Frontal cortex (tissue), 4 donors: ENCODE measurements around the gene VPS8. TPM values are rescaled to one million over a fixed set of nuclear protein-coding genes. Genes with fewer than 3 reads are reported as not detected.
"Not testable (repeated sequence)": the region's sequence is repeated elsewhere in the genome, so short reads cannot be mapped to it uniquely, and the experiment has no call there.

ENCODE experiments used
- DNase-seq, 2 donors: peaks; one replicate each; pipeline ENCODE4 v3.0.0; 2012; ENCODE audit warnings: low spot score in 2 of 2
- FAIRE-seq: peaks from 2 replicates; lab custom pipeline; 2012; peaks lifted over from hg19 to GRCh38; lab: Jason Lieb, UNC
- total RNA-seq: library from RNA; depleted of rRNA; stranded (reverse); fragments of >200 nt; gene quantifications from one replicate; pipeline ENCODE4 v1.2.3, GENCODE V29; 2014
- donor health status: control.
- donor health status: control.
- donor health status: control.

Gene VPS8
- total RNA-seq, 1 donor from 2014 or later, result 145 TPM

- FAIRE-seq, result no peak
Observed at GRCh38 chr3:184846496-184846895, 34.5 kb downstream of the VPS8 start.

DNA sequence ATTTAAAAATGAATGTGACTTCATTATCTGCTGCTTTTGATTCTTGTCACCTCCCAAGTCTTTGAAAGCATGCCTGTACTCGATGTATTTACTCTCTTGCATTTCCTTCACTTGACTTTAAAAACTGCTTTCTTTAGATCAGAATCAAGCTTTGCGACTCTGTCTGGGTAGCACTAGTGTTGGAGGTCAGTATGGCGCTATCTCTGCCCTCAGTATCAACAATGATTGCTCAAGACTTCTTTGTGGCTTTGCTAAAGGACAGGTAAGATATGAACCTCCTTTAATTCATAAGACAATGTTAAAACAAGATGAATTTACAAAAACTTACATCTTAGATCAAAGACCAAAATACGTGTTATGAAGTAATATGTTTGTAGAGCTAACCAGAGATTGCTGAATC, 37.0 kb downstream of the VPS8 start:
- DNase-seq, result no peak
- no peak for FAIRE-seq

More at GRCh38 chr3:184846496-184846895, 34.5 kb downstream of the VPS8 start:
- DNase-seq, result no peak

DNA sequence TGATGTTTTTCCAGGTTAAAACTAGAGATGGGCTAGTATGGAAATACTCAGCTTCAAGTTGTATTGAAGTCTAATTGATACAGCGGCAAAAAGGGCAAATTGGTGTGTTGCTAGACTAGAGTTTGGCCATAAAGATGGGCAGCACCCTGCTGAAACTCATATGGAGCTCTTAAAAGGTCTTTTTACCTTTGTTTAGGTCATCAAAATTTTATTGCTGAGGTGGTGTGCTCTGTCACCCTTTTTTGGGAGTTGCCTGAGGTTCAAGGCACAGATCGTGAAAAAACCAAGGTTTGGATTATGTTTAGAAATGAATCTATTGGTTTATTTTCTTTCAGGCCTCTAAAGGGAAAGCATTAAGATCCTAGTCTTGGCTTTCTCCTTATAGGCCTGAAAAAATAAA, 38.2 kb downstream of the VPS8 start:
- DNase-seq, result no peak
- FAIRE-seq, result no peak

GRCh38 chr3:184857099-184857498, 45.1 kb downstream of the VPS8 start:
- FAIRE-seq, result no peak
- DNase-seq, result no peak

DNA sequence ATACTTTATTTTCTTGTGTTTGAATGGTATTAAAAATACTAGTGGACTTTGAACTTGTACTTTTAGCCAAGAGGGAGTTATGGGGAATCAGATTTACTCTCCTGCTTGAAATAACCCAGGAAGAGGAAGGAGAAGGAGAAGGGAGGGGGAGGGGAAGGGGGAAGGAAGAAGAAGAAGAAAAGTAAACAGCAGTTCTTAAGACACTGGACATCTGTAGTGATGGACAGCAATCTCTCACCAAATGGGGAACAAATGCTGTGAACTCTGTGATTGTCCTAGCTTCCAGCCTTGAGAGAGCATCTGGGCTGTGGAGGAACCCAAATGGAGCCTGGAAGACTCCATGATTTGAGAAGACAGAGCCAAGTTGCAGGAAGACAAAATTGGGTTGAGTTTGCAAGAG, 52.0 kb downstream of the VPS8 start:
- DNase-seq (no peak), FAIRE-seq (no peak)

DNA sequence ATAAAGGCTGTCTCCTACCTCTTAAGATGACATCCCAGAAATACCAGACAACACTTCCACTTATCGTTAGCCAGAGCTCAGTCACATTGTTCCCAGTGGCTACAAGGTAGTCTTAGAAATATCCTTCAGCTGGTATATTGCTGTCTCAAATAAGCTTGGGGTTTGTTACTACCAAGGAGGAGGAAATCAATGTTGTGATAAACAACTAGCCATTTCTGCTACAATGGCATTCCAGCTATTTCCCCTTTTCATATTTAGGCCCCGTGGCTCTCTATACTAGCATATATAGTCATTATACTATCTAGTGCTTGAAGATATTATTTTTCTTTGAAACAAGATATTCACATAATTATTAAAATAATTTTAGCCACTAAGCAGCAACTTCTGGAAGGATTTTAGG, 56.5 kb downstream of the VPS8 start:
- no peak for DNase-seq
- no peak for FAIRE-seq

DNA sequence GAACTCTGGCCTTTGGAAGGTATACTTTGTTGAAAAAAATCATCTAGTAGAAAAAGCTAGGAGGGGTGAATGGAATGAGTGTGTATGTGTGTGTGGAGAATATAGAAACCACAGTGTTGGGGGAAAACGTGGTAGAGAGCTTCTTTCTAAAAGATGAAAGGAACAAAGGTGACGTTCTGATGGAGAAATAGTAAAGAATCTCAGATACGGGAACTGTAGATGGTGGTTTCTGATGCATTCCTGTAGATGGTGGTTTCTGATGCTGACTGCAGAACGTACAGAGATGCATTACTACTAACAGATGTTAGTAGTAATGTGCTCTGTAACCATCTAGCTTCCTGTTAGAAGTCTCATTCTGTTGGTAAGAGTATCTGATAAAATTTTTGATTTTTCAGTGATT, 60.2 kb downstream of the VPS8 start:
- DNase-seq, result no peak
- FAIRE-seq, result no peak

DNA sequence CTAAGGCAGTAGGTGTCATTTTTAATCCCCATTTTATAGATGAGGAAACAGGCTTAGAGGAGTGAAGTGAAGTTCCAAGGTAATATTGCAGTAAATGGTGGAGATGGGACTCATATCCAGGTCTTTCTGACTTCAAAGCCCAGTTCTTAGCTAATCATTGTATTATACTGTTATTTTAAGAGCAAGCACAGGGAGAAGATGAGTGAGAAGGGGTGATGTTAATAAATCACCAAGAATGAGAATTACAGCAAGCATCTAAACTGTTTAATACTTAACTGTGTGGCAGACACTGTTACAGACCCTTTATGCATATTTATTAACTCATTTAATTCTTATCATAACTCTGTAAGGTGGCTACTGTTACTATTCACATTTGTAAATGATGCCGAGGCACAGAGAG, 61.2 kb downstream of the VPS8 start:
- no peak for FAIRE-seq
- DNase-seq, result no peak

DNA sequence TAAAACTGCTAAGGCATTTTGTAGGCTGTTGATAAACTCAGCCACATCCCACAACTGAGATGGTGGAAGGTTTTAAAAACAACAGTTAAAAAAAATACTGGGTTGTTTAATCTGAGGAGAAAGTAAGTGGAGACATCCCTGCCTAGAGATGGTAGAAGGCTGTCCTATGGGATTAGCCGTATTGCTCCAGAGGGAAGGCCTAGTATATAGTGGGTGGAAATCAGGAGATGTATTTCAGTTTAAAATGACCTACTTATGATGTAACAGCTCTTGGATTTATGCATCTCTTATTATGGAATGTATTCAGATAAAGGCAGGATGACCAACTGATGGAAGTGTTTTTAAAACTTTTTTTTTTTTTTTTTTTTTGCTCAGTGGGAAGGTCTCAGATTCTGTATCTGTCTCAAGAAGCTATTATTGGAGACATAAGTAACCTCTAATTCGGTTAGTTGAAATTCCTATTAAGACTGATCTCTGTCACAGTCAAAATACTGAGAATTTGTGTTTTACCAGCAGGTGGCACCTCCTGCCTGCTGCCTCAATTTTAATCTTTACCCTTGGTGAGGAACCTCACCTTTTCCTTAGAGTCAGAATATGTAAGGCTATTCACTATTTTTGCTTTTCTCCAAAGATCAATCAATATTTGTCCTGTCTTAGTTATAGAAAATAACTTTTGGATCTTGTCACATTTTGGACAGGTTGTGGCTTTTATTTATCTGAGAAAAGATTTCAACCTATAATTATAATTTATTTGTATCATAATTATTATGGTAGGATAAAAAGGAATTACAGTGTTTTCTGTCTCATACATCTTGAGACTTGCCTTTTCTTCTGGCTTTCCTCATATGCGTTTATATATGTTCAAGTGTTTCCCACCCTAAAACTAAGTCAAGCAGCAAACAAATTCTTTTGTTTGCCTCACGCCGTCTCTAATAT, 63.0 kb downstream of the VPS8 start:
- peak in 1 of 2 donors; percentile 26 for DNase-seq
- FAIRE-seq, result peak; percentile 62

DNA sequence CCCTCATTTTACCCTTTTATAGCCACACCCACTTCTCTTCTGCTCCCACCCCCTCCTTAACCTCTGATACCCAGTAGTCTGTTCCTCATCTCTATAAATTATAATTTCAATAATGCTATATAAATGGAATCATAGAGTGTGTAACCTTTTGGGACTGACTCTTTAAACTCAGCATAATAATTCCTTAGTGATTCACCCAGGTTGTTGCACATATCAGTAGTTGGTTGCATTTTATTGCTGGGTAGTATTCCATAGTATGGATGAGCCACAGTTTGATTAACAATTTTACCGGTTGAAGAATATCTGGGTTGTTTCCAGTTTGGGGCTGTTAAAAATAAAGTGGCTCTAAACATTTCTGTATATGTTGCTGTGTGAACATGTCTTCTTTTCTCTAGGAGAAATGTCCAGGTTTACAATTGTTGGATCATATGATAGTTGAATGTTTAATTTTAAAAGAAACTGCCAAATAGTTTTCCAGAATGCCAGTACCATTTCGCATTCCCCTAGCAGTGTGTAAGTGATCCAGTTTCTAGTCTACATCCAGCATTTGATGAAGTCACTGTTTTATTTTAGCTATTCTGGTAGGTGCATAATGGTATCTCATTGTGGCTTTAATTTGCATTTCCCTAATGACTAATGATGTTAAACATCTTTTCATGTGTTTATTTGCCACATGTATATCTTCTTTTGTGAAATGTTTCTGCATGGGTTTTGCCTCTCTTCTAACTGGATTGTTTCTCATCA, 68.5 kb downstream of the VPS8 start:
- FAIRE-seq, result no peak
- DNase-seq, result no peak

GRCh38 chr3:184884359-184885017, 72.5 kb downstream of the VPS8 start:
- FAIRE-seq, result no peak
- no peak for DNase-seq

- no peak for FAIRE-seq
- DNase-seq, result no peak
Observed at GRCh38 chr3:184885112-184885511, 73.1 kb downstream of the VPS8 start.

- FAIRE-seq (no peak), DNase-seq (no peak)
Observed at GRCh38 chr3:184887574-184887973, 75.6 kb downstream of the VPS8 start.

- FAIRE-seq (no peak), DNase-seq (no peak)
Observed at GRCh38 chr3:184889312-184889904, 77.4 kb downstream of the VPS8 start.

GRCh38 chr3:184894051-184894450, 82.1 kb downstream of the VPS8 start:
- FAIRE-seq, result no peak
- no peak for DNase-seq

- DNase-seq (no peak), FAIRE-seq (no peak)
Observed at GRCh38 chr3:184895350-184895749, 83.4 kb downstream of the VPS8 start.

DNA sequence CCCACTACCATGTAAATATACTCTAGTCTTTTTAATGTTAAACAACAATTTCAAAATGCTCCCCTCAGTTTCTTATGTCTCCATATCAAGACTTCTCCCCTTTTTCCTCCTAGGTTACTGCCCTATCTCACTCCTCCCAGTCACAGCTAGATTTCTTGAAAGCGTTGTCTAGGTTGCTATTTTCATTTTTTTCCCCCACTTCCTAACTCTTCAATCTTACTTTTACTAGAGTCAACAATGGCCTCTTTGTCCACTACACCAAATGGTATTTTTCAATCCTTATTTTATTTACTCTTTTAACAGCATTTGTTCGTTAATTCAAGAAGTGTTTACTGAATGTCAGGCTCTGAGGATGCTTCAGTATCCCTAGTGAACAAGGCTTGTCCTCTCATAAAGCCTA, 84.4 kb downstream of the VPS8 start:
- FAIRE-seq (no peak), DNase-seq (no peak)

DNA sequence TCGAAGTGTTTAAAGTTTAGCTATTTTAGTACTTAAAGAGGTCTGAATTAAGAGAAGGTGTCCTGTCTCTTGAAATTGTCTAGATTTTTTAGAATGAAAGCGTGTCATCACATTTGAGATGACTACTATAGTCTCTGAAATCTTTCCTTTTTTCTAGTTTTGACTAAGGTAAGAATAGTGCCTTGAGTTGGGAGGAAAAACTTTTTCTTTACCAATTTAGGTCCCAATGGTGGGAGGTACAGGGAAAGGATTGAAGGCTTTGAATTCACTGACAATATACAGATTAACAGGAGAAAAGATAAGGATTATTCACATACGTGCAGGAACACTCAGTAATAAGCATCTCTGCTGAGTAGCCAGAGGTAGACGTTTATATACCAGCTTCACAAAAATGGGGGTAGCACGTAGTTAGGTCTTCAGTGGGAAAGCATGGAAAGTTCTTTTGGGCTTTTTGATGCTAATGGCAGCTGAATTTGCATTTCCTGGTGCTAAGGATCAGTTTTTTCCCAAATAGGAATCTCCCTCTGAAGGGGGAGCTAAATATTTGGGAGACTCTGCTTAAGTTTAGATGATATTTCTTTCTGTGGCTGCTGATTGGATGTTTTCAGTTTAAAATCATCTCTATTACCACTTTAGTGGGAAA, 88.1 kb downstream of the VPS8 start:
- FAIRE-seq, result no peak
- no peak for DNase-seq

DNA sequence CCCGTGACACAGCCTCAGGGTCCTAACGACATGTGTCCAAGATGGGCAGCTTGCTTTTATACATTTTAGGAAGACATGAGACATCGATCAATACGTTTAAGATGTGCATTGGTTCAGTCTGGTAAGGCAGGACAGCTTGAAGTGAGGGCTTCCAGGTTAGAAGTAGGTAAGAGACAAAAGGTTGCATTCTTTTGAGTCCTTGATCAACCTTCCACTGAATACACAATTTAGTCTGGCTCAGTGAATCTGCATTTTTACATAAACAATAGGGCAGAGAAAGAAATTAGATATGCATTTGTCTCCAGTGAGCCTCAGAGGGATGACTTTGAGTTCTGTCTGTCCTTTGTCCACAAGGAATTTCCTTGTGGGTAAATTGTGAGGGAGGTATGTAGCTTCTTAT, 95.1 kb downstream of the VPS8 start:
- FAIRE-seq, DNase-seq: not testable (repeated sequence)
